IMR-90 (cell line): ENCODE data around the gene TNIP1.

Experiments used
- CEBPB ChIP-seq: IDR thresholded peaks from 2 replicates; pipeline ENCODE4 v1.6.1; 2012; ENCODE audit warnings: low read depth, low read length, improper control_type of control experiment
- CHD1 ChIP-seq: IDR thresholded peaks from 2 replicates; pipeline ENCODE4 v1.6.1; 2012; ENCODE audit warnings: low read depth, low read length, improper control_type of control experiment
- CTCF ChIP-seq: conservative IDR thresholded peaks from 2 replicates; pipeline ENCODE4 v1.5.1; 2012; ENCODE audit warnings: mild to moderate bottlenecking, low read depth, low read length, improper control_type of control experiment
- MAFK ChIP-seq: IDR thresholded peaks from 2 replicates; pipeline ENCODE4 v1.6.1; 2012; ENCODE audit warnings: low read depth, low read length, improper control_type of control experiment
- POLR2A ChIP-seq: IDR thresholded peaks from 2 replicates; pipeline ENCODE4 v1.6.1; 2012; ENCODE audit warnings: mild to moderate bottlenecking, low read depth, low read length
- RFX5 ChIP-seq: IDR thresholded peaks from 2 replicates; pipeline ENCODE4 v1.8.0; 2012; ENCODE audit warnings: low read depth, mild to moderate bottlenecking, low read length, moderate library complexity
- TF ChIP-seq, protein P1 (sequence below): fragments of 150-350 bp; IDR thresholded peaks from 2 replicates; pipeline ENCODE4 v1.6.1; 2017; ENCODE audit warnings: mild to moderate bottlenecking, antibody characterized with exemption, low read length, low read depth

DNA sequence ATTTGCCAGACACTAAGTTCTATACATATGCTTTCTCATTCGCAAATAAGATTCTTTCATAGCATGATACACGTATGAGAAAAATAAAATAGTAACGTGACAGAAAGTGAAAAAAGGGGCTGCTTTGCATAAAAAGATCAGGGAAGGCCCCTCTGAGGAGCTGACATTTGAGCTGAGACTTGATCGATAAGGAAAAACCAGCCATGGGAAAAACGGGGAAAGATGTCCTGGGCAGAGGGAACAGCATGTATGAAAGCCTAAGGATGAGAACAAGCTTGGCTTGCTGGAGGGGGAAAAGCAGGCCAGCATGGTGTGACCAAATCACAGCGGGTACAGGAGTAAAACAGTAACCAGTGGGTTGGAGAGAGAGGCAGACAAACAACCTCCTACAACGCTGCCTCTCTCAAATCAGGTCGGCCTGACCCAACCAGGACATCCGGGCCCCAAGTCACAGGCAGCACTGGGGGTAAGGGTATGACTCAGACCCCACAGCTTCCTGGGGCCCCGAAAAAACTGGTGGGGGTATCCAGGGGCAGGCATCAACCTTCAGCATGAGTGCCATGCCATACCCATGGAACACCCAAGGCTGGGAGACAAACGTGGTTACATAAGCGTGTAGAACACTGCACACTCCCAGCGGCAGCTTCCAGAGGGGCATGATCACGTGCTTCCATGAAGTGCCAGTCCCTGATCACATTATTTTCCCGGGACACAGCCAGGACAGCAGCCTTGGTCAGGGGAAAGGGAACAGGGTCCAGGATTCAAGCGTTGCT lies 2.2 kb downstream of the TNIP1 start:
- TF ChIP-seq CTCF (no peak), MAFK (no peak), CEBPB (no peak), RFX5 (no peak), CHD1 (no peak), POLR2A (no peak)
- TF ChIP-seq, protein P1, sequence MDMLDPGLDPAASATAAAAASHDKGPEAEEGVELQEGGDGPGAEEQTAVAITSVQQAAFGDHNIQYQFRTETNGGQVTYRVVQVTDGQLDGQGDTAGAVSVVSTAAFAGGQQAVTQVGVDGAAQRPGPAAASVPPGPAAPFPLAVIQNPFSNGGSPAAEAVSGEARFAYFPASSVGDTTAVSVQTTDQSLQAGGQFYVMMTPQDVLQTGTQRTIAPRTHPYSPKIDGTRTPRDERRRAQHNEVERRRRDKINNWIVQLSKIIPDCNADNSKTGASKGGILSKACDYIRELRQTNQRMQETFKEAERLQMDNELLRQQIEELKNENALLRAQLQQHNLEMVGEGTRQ, result no peak
